Activated T-cell treated with anti-CD3 and anti-CD28 coated beads, Interleukin-2, amount 50 U/mL, for 24 hours (primary cell): Measurements from ENCODE around the gene YWHAQ.
A peak's percentile ranks its signal among the peaks of the same experiment; 100 is the strongest.

Experiments
- DNase-seq: peaks from one replicate; pipeline ENCODE4 v3.0.0-alpha.2; 2020
- H3K27ac Mint-ChIP-seq: 2 replicates; pipeline ENCODE4 v1.8.0; 2020; ENCODE audit warnings: mild to moderate bottlenecking, mixed read lengths
- H3K27me3 Mint-ChIP-seq: 2 replicates; pipeline ENCODE4 v1.8.0; 2020; ENCODE audit warnings: mixed read lengths
- H3K36me3 Mint-ChIP-seq: 2 replicates; pipeline ENCODE4 v1.8.0; 2020; ENCODE audit warnings: low read depth, mixed read lengths
- H3K4me1 Mint-ChIP-seq: 2 replicates; pipeline ENCODE4 v1.8.0; 2020; ENCODE audit warnings: low read depth, mixed read lengths
- H3K4me3 Mint-ChIP-seq: 2 replicates; pipeline ENCODE4 v1.8.0; 2020; ENCODE audit warnings: mild to moderate bottlenecking, moderate library complexity, mixed read lengths
- H3K9me3 Mint-ChIP-seq: 2 replicates; pipeline ENCODE4 v1.8.0; 2020; ENCODE audit warnings: mixed read lengths

YWHAQ gene

DNA sequence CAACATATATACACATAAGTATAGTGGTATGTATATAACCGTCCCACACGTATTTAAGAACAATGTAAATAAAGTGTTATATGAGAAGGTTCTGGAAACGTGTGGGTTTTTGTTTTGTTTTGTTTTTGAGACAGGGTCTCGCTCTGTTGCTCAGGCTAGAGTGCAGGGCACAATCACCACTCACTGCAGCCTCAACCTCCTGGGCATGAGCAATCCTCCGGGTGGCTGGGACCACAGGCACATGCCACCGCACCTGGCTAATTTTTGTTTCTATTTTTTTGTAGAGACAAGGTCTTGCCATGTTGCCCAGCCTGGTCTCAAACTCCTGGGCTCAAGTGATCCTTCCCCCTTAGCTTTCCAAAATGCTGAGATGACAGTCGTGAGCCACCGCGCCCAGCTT lies 81.4 kb downstream of the YWHAQ start:
- peaks cover 76% of the 10 kb centered on the region for H3K4me1 Mint-ChIP-seq

DNA sequence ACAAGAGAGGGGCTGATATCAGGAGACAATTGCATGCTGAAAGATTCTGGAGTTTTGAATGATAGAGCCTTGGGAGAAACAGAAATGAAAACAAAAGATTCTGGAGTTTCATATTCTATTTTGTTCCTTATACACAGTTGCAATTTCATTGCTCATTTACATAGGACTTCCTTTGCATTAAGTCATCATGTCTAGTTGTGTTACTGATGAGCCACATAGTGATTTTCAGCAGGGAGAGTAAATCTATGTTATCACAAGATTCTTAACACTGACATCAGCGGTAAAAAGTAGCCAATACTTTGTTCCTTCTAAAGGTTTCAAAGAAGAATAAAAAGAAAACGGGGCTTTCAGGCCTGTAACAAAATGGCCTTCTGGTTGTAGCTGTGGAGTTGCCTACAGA lies 82.3 kb downstream of the YWHAQ start:
- Mint-ChIP-seq H3K4me1 (peaks cover 76% of the 10 kb centered on the region), H3K9me3 (no peaks in the 10 kb centered on the region), H3K36me3 (peaks cover 11% of the 10 kb centered on the region), H3K27me3 (no peaks in the 10 kb centered on the region), H3K4me3 (peak overlapping the region; percentile 71), H3K27ac (peak overlapping the region; percentile 94)
- no peak for DNase-seq

More for the DNA sequence above, 81.4 kb downstream of the YWHAQ start:
- no peak for DNase-seq
- Mint-ChIP-seq H3K9me3 (no peaks in the 10 kb centered on the region), H3K36me3 (peaks cover 10% of the 10 kb centered on the region), H3K27me3 (no peaks in the 10 kb centered on the region), H3K27ac (peak overlapping the region; percentile 68), H3K4me3 (peak overlapping the region; percentile 10)

- DNase-seq, result no peak
- Mint-ChIP-seq H3K36me3 (peaks cover 17% of the 10 kb centered on the region), H3K4me3 (no peak overlapping the region), H3K9me3 (no peaks in the 10 kb centered on the region), H3K27ac (peak overlapping the region; percentile 63), H3K4me1 (peaks cover 74% of the 10 kb centered on the region), H3K27me3 (no peaks in the 10 kb centered on the region)
Measured at GRCh38 chr2:9547262-9547991, 83.4 kb downstream of the YWHAQ start.

GRCh38 chr2:9545502-9545901 lies 85.3 kb downstream of the YWHAQ start:
- no peaks in the 10 kb centered on the region for H3K9me3 Mint-ChIP-seq

DNA sequence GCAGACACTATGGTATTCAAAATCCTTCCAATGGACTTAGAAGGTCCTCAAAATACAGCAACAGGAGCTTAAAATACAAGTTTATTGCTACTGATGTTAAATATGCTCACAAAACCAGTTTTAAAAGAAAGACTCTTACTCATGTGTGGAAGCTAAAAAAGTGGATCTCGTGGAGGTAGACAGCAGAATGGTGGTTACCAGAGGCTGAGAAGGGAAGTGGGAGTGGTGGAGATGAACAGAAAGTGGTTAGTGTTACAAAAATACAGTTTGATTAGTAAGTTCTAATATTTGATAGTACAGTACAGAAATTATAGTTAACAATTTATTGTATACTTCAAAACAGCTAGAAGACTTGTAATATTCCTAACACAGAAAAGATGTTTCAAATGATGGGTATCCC lies 87.2 kb downstream of the YWHAQ start:
- peaks cover 58% of the 10 kb centered on the region for H3K4me1 Mint-ChIP-seq
- peaks cover 36% of the 10 kb centered on the region for H3K36me3 Mint-ChIP-seq
- peak overlapping the region; percentile 61 for H3K27ac Mint-ChIP-seq
- H3K27me3 Mint-ChIP-seq, result no peaks in the 10 kb centered on the region
- DNase-seq, result no peak
- no peaks in the 10 kb centered on the region for H3K9me3 Mint-ChIP-seq
- H3K4me3 Mint-ChIP-seq, result no peak overlapping the region

More at GRCh38 chr2:9545502-9545901, 85.3 kb downstream of the YWHAQ start:
- no peak for DNase-seq
- Mint-ChIP-seq H3K4me3 (no peak overlapping the region), H3K36me3 (peaks cover 31% of the 10 kb centered on the region), H3K27me3 (no peaks in the 10 kb centered on the region), H3K27ac (no peak overlapping the region), H3K4me1 (peaks cover 62% of the 10 kb centered on the region)

DNA sequence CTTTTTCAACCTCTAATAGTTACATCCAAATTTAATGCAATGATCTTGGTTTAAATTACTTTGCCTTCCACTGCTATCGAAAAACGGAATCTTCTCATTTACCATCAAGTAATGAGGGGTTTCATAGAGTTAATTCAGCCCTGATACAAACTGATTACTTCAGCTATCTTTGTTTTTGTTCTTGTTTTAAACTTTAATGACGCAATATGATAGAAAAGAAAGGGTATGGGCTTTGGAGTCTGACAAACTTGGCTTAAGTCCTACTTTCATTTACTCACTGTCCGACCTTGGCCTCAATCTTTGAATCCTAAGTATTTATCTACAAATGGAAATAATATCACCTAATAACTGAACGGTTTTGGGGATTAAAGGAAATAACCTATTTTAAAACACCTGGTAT lies 91.3 kb downstream of the YWHAQ start:
- H3K27me3 Mint-ChIP-seq, result no peaks in the 10 kb centered on the region
- no peak overlapping the region for H3K4me3 Mint-ChIP-seq
- H3K27ac Mint-ChIP-seq, result no peak overlapping the region
- peaks cover 55% of the 10 kb centered on the region for H3K36me3 Mint-ChIP-seq
- no peaks in the 10 kb centered on the region for H3K9me3 Mint-ChIP-seq
- no peak for DNase-seq
- peaks cover 51% of the 10 kb centered on the region for H3K4me1 Mint-ChIP-seq

DNA sequence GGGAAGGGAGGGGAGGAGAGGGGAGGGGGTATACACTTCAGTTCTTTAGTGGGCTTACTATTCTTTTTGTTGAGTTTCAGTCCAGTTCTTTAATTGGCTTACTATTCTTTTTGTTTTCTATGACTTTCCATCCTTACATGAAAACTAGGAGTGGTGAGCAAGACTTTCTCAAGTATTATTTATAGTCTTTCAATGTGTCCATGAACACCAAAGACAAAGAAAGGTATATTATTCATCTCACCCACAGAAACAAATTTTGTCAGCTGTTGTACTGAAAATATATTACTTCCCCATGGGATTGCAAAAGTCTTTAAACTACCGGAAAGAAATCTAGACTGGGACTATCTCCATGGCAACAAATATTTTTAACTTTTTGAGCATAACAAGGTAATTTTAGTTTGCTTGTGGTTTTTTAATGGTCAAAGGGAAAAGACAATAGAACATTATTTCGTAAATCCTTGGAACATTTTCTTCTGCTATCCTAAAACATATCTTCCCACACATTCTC lies 92.7 kb downstream of the YWHAQ start:
- Mint-ChIP-seq H3K4me3 (no peak overlapping the region), H3K27ac (peak overlapping the region; percentile 49), H3K36me3 (peaks cover 59% of the 10 kb centered on the region), H3K4me1 (peaks cover 36% of the 10 kb centered on the region), H3K27me3 (no peaks in the 10 kb centered on the region), H3K9me3 (no peaks in the 10 kb centered on the region)
- DNase-seq, result no peak

GRCh38 chr2:9536504-9536903 lies 94.3 kb downstream of the YWHAQ start:
- peaks cover 33% of the 10 kb centered on the region for H3K4me1 Mint-ChIP-seq
- DNase-seq, result no peak
- H3K36me3 Mint-ChIP-seq, result peaks cover 63% of the 10 kb centered on the region
- H3K27me3 Mint-ChIP-seq, result no peaks in the 10 kb centered on the region
- H3K4me3 Mint-ChIP-seq, result no peak overlapping the region
- H3K9me3 Mint-ChIP-seq, result no peaks in the 10 kb centered on the region
- no peak overlapping the region for H3K27ac Mint-ChIP-seq

GRCh38 chr2:9535177-9535576 lies 95.6 kb downstream of the YWHAQ start:
- peak overlapping the region; percentile 57 for H3K27ac Mint-ChIP-seq

More at GRCh38 chr2:9535177-9535576, 95.6 kb downstream of the YWHAQ start:
- no peak for DNase-seq
- no peak overlapping the region for H3K4me3 Mint-ChIP-seq
- H3K4me1 Mint-ChIP-seq, result peaks cover 33% of the 10 kb centered on the region
- H3K36me3 Mint-ChIP-seq, result peaks cover 59% of the 10 kb centered on the region
- H3K27me3 Mint-ChIP-seq, result no peaks in the 10 kb centered on the region
- H3K9me3 Mint-ChIP-seq, result no peaks in the 10 kb centered on the region
